Prostate gland (tissue), 2 donors: ENCODE measurements around the gene WDFY2. TPM values are rescaled to one million over a fixed set of nuclear protein-coding genes. Genes with fewer than 3 reads are reported as not detected.
A peak's percentile ranks its signal among the peaks of the same experiment; 100 is the strongest.

ENCODE experiments used
- DNase-seq: peaks from one replicate; pipeline ENCODE4 v3.0.0-alpha.2; 2019; ENCODE audit warnings: low spot score
- H3K27ac ChIP-seq, 2 donors: fragments of 200-600 bp; sonication (generic); 2 replicates each; pipeline ENCODE4 v1.5.1; 2017 to 2019
- H3K27me3 ChIP-seq: fragments of 200-600 bp; sonication (generic); replicated peaks from 2 replicates; pipeline ENCODE4 v1.5.1; 2019; ENCODE audit not compliant: insufficient read depth
- H3K36me3 ChIP-seq, 2 donors: fragments of 200-600 bp; sonication (generic); 1 replicate in 1 of 2; 2 replicates in 1 of 2; pipeline versions ENCODE4 v1.5.1 to v1.8.1; 2017 to 2019
- H3K4me1 ChIP-seq: fragments of 200-600 bp; sonication (generic); replicated peaks from 2 replicates; pipeline ENCODE4 v1.5.1; 2019
- H3K4me3 ChIP-seq, 2 donors: fragments of 200-600 bp; sonication (generic); 2 replicates each; pipeline ENCODE4 v1.5.1; 2017 to 2019
- H3K9me3 ChIP-seq: fragments of 200-600 bp; sonication (generic); 2 replicates; pipeline ENCODE4 v1.5.1; 2017
- POLR2A ChIP-seq: fragments of 450-650 bp; IDR thresholded peaks from one replicate; pipeline ENCODE4 v1.6.1; 2016; ENCODE audit warnings: antibody characterized with exemption, mild to moderate bottlenecking
- POLR2AphosphoS5 ChIP-seq: sonication (generic); formaldehyde crosslinking; IDR thresholded peaks from one replicate; pipeline ENCODE4 v1.6.1; 2017; ENCODE audit warnings: antibody characterized with exemption
- WGBS: methylation state at CpG from one replicate; pipeline ENCODE4 v1.1.5; 2018; 5-methylcytosine and 5-hydroxymethylcytosine counted together
- intact Hi-C: fragments of 100-400 bp; cut with DNase I; formaldehyde crosslinking; loops from one replicate; pipeline ENCODE4 v1.14.2; 2022
- total RNA-seq, 2 donors: library from RNA; depleted of rRNA; stranded (reverse); fragments of >200 nt; gene quantifications; one replicate each; pipeline ENCODE4 v1.1.0, GENCODE V29; 2016
- TF ChIP-seq, protein P1 (sequence below), 4 experiments: fragments of 200-600 bp in 2 of 4; fragments of 450-650 bp in 2 of 4; sonication (generic) in 2 of 4; IDR thresholded peaks; 1 replicate in 3 of 4; 2 replicates in 1 of 4; pipeline ENCODE4 v1.5.1; 2016 to 2019; ENCODE audit warnings: antibody characterized with exemption in 4 of 4, mild to moderate bottlenecking in 2 of 4, moderate library complexity in 2 of 4

WDFY2 gene
- 10 to 100 TPM in 1 of 2 donors, 1 to 10 TPM in 1; 7.9 to 23.2 TPM for total RNA-seq

DNA sequence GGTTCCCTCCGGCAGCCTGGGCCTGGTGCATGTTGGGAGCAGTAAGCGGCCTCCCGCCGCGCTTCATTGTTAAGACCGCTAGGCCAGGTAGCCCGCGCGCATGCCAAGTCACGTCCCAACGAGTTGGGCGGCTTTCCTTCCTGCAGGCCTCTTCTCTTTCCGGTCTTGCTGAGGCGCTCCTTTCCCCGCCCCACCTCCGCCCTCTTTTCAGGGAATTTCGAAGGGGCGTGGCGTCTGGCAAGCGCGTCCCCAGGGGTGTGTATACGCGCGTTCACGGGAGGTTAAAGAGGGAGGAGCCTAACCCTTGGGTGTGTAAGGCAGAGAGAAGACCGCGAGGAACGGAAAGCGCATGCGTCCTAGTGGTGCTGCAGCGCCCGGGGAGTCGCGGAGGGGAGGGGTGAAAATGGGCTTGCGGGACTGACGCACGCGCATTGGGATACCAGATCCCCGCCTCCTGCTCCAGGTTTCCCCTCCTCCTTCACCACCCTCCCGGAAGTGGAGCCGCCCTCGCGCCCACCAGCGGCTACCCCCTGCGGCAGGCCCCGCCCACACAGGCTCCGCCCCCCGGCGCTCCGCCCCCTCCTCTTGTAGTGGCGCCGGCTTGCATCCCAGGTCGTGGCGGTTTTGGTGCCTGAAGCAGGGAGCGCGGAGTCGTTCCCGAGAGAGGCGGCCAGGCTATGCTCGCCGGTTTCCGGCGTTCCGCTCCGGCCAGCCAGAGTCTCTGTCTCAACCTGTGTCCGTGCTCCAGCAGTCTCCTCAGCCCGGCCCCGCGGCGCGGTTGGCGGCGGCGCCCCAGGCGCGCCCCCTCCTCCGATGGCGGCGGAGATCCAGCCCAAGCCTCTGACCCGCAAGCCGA, at the start of gene WDFY2:
Gene WDFY2 (plus strand): TSS at position 588 of the 856 bp plus-strand sequence. CDS start 226 bp downstream, at position 814.
- Histone ChIP-seq H3K4me1 (no peaks in the 10 kb centered on the region), H3K27me3 (no peaks in the 10 kb centered on the region), H3K4me3 (peak within 1 kb of the TSS; percentile 83 to 90), H3K36me3 (no peaks in the 10 kb centered on the region), H3K27ac (peak within 1 kb of the TSS; percentile 91 to 92), H3K9me3 (no peaks in the 10 kb centered on the region)
- DNase-seq: peak; percentile 100
- WGBS: under 1% methylated on average over 76 of the region's 81 CpGs
- TF ChIP-seq, protein P1, sequence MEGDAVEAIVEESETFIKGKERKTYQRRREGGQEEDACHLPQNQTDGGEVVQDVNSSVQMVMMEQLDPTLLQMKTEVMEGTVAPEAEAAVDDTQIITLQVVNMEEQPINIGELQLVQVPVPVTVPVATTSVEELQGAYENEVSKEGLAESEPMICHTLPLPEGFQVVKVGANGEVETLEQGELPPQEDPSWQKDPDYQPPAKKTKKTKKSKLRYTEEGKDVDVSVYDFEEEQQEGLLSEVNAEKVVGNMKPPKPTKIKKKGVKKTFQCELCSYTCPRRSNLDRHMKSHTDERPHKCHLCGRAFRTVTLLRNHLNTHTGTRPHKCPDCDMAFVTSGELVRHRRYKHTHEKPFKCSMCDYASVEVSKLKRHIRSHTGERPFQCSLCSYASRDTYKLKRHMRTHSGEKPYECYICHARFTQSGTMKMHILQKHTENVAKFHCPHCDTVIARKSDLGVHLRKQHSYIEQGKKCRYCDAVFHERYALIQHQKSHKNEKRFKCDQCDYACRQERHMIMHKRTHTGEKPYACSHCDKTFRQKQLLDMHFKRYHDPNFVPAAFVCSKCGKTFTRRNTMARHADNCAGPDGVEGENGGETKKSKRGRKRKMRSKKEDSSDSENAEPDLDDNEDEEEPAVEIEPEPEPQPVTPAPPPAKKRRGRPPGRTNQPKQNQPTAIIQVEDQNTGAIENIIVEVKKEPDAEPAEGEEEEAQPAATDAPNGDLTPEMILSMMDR (IDR thresholded peaks at IDR 0.05): peak in 2 of 4 experiments; percentile 25 to 34
- peak; percentile 95 for TF ChIP-seq POLR2AphosphoS5
- TF ChIP-seq POLR2A: peak; percentile 97
- intact Hi-C loops: loop anchor here (1.0 to 10.0 kb wide), 3 partner anchors 131 to 871 kb away; partner anchors contain the start of genes CKAP2, INTS6 and VPS36

- Histone ChIP-seq H3K27ac (no peak overlapping the region), H3K4me3 (no peak overlapping the region), H3K9me3 (no peaks in the 10 kb centered on the region), H3K4me1 (no peaks in the 10 kb centered on the region), H3K36me3 (no peaks in the 10 kb centered on the region), H3K27me3 (no peaks in the 10 kb centered on the region)
- no peak for DNase-seq
- WGBS: 62% methylated on average over 9 of the region's 9 CpGs
- intact Hi-C loops: no loop called here
- TF ChIP-seq POLR2AphosphoS5 (no peak), POLR2A (no peak)
- TF ChIP-seq, protein P1 (IDR thresholded peaks at IDR 0.05): no peak
These were observed 45.6 kb upstream of the WDFY2 start for GRCh38 chr13:51538591-51539179.

GRCh38 chr13:51539887-51540286, 44.4 kb upstream of the WDFY2 start:
- Histone ChIP-seq H3K36me3 (no peaks in the 10 kb centered on the region), H3K27me3 (no peaks in the 10 kb centered on the region), H3K4me3 (no peak overlapping the region), H3K9me3 (no peaks in the 10 kb centered on the region), H3K4me1 (no peaks in the 10 kb centered on the region), H3K27ac (no peak overlapping the region)
- no peak for DNase-seq
- intact Hi-C loops: no loop called here
- 40% methylated on average over 2 of the region's 2 CpGs for WGBS
- TF ChIP-seq POLR2AphosphoS5 (no peak), POLR2A (no peak)
- TF ChIP-seq, protein P1 (IDR thresholded peaks at IDR 0.05): no peak

GRCh38 chr13:51541037-51541436, 43.2 kb upstream of the WDFY2 start:
- no peak overlapping the region for H3K27ac ChIP-seq
- no peak for TF ChIP-seq POLR2AphosphoS5
- TF ChIP-seq POLR2A: no peak
- TF ChIP-seq, protein P1 (IDR thresholded peaks at IDR 0.05): no peak
- no peaks in the 10 kb centered on the region for H3K4me1 ChIP-seq
- no peaks in the 10 kb centered on the region for H3K36me3 ChIP-seq
- no peaks in the 10 kb centered on the region for H3K9me3 ChIP-seq
- no peaks in the 10 kb centered on the region for H3K27me3 ChIP-seq
- no peak overlapping the region for H3K4me3 ChIP-seq
- intact Hi-C loops: no loop called here
- no peak for DNase-seq
- 83% methylated on average over 3 of the region's 3 CpGs for WGBS
